ENCODE results near the gene ZNF425.
"Not testable (repeated sequence)": the region's sequence is repeated elsewhere in the genome, so short reads cannot be mapped to it uniquely, and the experiment has no call there.

ZNF425 gene

DNA sequence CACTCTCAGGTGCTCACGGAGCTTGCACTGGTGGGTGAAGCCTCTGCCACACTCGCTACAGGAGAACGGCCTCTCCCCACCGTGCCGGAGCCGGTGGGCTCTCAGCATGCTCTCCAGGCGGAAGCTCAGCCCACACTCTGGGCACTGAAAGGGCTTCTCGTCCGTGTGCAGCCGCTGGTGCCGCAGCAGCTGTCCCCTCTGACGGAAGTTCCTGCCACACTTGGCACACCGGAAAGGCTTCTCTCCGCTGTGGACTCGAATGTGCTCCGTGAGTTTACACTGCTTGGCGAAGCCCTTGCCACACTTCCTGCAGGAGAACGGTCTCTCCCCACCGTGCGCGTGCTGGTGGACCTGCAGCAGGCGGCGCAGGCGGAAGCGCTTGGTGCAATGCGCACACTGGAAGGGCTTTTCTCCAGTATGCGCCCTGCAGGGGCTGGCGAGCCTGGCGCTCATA, 54.9 kb downstream of the ZNF425 start:
- TF ChIP-seq, protein P1, sequence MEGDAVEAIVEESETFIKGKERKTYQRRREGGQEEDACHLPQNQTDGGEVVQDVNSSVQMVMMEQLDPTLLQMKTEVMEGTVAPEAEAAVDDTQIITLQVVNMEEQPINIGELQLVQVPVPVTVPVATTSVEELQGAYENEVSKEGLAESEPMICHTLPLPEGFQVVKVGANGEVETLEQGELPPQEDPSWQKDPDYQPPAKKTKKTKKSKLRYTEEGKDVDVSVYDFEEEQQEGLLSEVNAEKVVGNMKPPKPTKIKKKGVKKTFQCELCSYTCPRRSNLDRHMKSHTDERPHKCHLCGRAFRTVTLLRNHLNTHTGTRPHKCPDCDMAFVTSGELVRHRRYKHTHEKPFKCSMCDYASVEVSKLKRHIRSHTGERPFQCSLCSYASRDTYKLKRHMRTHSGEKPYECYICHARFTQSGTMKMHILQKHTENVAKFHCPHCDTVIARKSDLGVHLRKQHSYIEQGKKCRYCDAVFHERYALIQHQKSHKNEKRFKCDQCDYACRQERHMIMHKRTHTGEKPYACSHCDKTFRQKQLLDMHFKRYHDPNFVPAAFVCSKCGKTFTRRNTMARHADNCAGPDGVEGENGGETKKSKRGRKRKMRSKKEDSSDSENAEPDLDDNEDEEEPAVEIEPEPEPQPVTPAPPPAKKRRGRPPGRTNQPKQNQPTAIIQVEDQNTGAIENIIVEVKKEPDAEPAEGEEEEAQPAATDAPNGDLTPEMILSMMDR (conservative IDR thresholded peaks at IDR 0.05) = no peak
- TF ChIP-seq ZFX (IDR thresholded peaks at IDR 0.05) = no peak

GRCh38 chr7:149070372-149071125, 55.6 kb downstream of the ZNF425 start:
- no peak overlapping the region for H3K27ac ChIP-seq
- TF ChIP-seq, protein P1 (conservative IDR thresholded peaks at IDR 0.05) = no peak
- no peak for TF ChIP-seq ZFX (IDR thresholded peaks at IDR 0.05)

More for the DNA sequence above, 54.9 kb downstream of the ZNF425 start:
- no peak overlapping the region for H3K27ac ChIP-seq

DNA sequence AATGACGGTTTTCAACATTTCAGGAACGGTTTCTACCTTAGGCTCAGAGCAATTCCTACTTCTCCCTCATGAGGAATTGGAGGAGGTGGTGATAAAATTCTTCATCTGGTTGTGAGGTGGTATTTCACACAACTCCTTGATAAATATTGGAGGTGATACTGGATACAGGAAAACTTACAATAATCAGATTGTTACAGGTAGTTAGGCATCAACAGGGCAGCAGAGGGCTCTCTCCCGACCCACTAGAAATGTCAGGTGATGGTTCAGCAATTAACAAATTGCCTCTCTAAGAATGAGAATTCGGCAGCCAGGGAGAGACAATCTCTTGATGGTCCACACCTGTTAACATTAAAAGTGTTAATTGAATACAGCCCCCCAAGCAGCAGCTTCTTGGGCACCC, 58.3 kb downstream of the ZNF425 start:
- TF ChIP-seq, protein P1 (conservative IDR thresholded peaks at IDR 0.05) = no peak; the same call in 1 of the 2 replicates
- no peak for TF ChIP-seq ZFX (IDR thresholded peaks at IDR 0.05)
- no peak overlapping the region for H3K27ac ChIP-seq

- TF ChIP-seq ZFX (IDR thresholded peaks at IDR 0.05) = no peak
- TF ChIP-seq, protein P1 (conservative IDR thresholded peaks at IDR 0.05) = no peak
- H3K27ac ChIP-seq = no peak overlapping the region
Observed at GRCh38 chr7:149063476-149063875, 62.6 kb downstream of the ZNF425 start.

GRCh38 chr7:149062217-149062899, 63.8 kb downstream of the ZNF425 start:
- H3K27ac ChIP-seq = not testable (repeated sequence)

DNA sequence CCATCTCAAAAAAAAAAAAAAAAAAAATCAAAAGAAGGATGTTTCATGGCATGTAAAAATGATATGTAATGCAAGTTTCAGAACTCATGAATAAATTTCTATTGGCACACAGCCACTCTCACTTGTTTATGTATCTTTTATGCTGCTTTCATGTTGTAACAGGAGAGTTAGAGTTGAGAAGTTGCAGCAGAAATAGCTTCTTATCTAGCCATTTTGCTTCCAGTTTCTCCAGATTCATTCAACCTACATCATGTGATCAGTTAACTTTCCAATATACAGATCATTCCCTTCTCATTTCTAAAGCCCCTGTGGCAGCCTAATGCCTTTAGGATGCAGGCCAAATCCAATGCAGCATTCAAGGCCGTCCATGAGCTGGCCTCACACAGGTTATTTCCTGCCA, 66.0 kb downstream of the ZNF425 start:
- no peak overlapping the region for H3K27ac ChIP-seq
- TF ChIP-seq, protein P1 (conservative IDR thresholded peaks at IDR 0.05) = no peak
- no peak for TF ChIP-seq ZFX (IDR thresholded peaks at IDR 0.05)

- no peak overlapping the region for H3K27ac ChIP-seq
- TF ChIP-seq ZFX (IDR thresholded peaks at IDR 0.05) = no peak
- TF ChIP-seq, protein P1 (conservative IDR thresholded peaks at IDR 0.05) = no peak
Observed at GRCh38 chr7:149053885-149054284, 72.2 kb downstream of the ZNF425 start.
